Rectal smooth muscle tissue (tissue), 1 donor: ENCODE results near the gene TNS3.
"Not testable (repeated sequence)": the region's sequence is repeated elsewhere in the genome, so short reads cannot be mapped to it uniquely, and the experiment has no call there.

Source experiments
- H3K27ac ChIP-seq: one replicate; pipeline ENCODE4 v1.7.0; 2013; ENCODE audit warnings: low read depth, low read length, inconsistent platforms
- H3K27me3 ChIP-seq: one replicate; pipeline ENCODE4 v1.7.0; 2013; ENCODE audit warnings: low read length; ENCODE audit not compliant: control insufficient read depth, insufficient read depth
- H3K36me3 ChIP-seq: one replicate; pipeline ENCODE4 v1.7.0; 2013; ENCODE audit warnings: low read length; ENCODE audit not compliant: control insufficient read depth, insufficient read depth
- H3K4me1 ChIP-seq: one replicate; pipeline ENCODE4 v1.7.0; 2013; ENCODE audit warnings: low read length; ENCODE audit not compliant: control insufficient read depth, insufficient read depth
- H3K4me3 ChIP-seq: one replicate; pipeline ENCODE4 v1.7.0; 2013; ENCODE audit warnings: low read length
- H3K9ac ChIP-seq: one replicate; pipeline ENCODE4 v1.7.0; 2013; ENCODE audit warnings: low read length

The TNS3 gene

GRCh38 chr7:47600199-47601118, 18.5 kb upstream of the TNS3 start:
- H3K27me3 ChIP-seq = no peaks in the 10 kb centered on the region
- no peaks in the 10 kb centered on the region for H3K36me3 ChIP-seq
- H3K4me3 ChIP-seq = no peak overlapping the region
- H3K4me1 ChIP-seq = peaks cover 14% of the 10 kb centered on the region
- H3K9ac ChIP-seq = no peak overlapping the region
- no peak overlapping the region for H3K27ac ChIP-seq

GRCh38 chr7:47597379-47597778, 15.5 kb upstream of the TNS3 start:
- Histone ChIP-seq H3K9ac (no peak overlapping the region), H3K36me3 (no peaks in the 10 kb centered on the region), H3K4me1 (peaks cover 4% of the 10 kb centered on the region), H3K27me3 (no peaks in the 10 kb centered on the region), H3K27ac (no peak overlapping the region), H3K4me3 (no peak overlapping the region)

DNA sequence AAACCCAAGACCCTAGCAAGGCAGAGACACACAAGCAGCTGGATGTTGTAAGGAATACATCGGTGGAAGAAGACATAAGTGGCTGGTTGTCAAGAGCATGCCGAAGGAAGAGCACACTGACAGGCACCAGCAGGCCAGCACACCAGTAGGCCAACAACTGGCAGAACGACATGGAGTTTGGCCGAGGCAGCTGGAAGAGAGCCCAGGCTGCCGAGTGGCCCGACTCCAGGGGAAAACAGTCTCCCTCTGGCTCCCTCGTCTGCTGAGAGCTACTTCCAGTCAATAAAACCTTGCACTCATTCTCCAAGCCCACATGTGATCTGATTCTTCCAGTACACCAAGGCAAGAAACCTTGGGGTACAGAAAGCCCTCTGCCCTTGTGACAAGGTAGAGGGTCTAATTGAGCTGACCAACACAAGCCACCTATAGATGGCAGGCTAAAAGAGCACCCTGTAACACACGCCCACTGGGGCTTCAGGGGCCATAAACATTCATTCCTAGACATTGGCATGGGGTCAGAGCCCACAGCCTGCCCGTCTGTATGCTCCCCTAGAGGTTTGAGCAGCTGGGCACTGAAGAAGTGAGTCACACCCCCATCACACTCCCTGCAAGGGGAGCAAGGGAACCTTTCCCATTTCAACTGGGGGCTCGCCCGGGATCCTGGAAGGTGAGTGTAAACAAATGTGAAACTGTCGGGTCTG, 14.7 kb upstream of the TNS3 start:
- H3K4me1 ChIP-seq = peaks cover 8% of the 10 kb centered on the region
- H3K9ac ChIP-seq = no peak overlapping the region
- H3K36me3 ChIP-seq = no peaks in the 10 kb centered on the region
- peak overlapping the region; percentile 57 for H3K27ac ChIP-seq
- H3K4me3 ChIP-seq = no peak overlapping the region
- H3K27me3 ChIP-seq = no peaks in the 10 kb centered on the region

DNA sequence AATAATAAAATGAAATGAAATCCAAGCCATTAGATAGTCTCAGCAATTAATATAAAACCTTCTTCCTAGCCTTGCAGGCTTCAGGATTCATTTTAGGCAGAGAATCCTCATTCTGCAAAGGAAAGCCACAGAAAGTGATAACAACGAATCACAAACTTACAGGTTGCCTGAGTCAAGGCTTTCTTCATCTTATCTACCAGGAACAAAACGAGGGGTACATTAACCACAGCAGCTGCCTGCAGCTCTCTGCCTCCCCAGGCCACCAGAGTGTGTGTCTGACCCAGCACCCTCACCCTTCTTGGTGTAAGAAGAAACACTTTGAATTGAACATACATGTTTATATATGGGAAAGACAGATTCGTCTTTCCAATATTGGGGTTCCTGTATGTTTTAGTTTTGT, 12.5 kb upstream of the TNS3 start:
- Histone ChIP-seq H3K4me3 (no peak overlapping the region), H3K4me1 (peaks cover 9% of the 10 kb centered on the region), H3K9ac (no peak overlapping the region), H3K27me3 (no peaks in the 10 kb centered on the region), H3K36me3 (no peaks in the 10 kb centered on the region), H3K27ac (no peak overlapping the region)

GRCh38 chr7:47591655-47592572, 10.0 kb upstream of the TNS3 start:
- no peak overlapping the region for H3K4me3 ChIP-seq

DNA sequence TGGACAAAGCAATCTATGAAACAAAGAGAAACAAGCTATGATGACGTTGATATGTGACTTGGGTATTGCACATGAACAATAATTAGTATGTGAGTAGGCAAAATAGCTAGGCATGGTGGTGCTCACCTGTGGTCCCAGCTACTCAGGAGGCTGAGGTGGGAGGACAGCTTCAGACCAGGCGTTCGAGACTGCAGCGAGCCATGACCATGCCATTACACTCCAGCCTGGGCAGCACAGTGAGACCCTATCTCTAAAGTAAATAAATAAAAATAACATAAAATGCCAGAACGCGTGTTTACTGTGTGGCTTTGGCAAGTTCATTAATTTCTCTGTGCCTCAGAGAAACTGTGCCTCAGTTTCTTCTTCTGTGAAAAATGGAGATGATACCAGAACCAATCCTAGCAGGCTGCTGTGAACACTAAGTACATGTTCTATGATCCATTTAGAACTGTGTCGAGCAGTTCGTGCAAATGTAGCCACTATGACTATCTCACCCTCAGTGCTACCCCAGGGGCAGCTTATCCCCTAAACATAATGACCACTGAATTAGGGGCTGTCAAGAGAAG, 9.3 kb upstream of the TNS3 start:
- no peak overlapping the region for H3K9ac ChIP-seq
- peaks cover 4% of the 10 kb centered on the region for H3K4me1 ChIP-seq
- H3K36me3 ChIP-seq = no peaks in the 10 kb centered on the region
- no peaks in the 10 kb centered on the region for H3K27me3 ChIP-seq
- H3K27ac ChIP-seq = no peak overlapping the region
- H3K4me3 ChIP-seq = no peak overlapping the region

More at GRCh38 chr7:47591655-47592572, 10.0 kb upstream of the TNS3 start:
- H3K4me1 ChIP-seq = peaks cover 6% of the 10 kb centered on the region
- no peaks in the 10 kb centered on the region for H3K36me3 ChIP-seq
- H3K27me3 ChIP-seq = no peaks in the 10 kb centered on the region
- no peak overlapping the region for H3K9ac ChIP-seq
- H3K27ac ChIP-seq = no peak overlapping the region

- H3K27ac ChIP-seq, H3K36me3 ChIP-seq, H3K4me1 ChIP-seq, H3K4me3 ChIP-seq, H3K27me3 ChIP-seq, H3K9ac ChIP-seq: not testable (repeated sequence)
These were observed 8.3 kb upstream of the TNS3 start for GRCh38 chr7:47590215-47590614.

GRCh38 chr7:47588704-47589225, 6.9 kb upstream of the TNS3 start:
- H3K4me1 ChIP-seq = peaks cover 6% of the 10 kb centered on the region
- no peak overlapping the region for H3K9ac ChIP-seq
- no peaks in the 10 kb centered on the region for H3K36me3 ChIP-seq
- H3K4me3 ChIP-seq = no peak overlapping the region
- no peak overlapping the region for H3K27ac ChIP-seq
- H3K27me3 ChIP-seq = peaks cover 2% of the 10 kb centered on the region

DNA sequence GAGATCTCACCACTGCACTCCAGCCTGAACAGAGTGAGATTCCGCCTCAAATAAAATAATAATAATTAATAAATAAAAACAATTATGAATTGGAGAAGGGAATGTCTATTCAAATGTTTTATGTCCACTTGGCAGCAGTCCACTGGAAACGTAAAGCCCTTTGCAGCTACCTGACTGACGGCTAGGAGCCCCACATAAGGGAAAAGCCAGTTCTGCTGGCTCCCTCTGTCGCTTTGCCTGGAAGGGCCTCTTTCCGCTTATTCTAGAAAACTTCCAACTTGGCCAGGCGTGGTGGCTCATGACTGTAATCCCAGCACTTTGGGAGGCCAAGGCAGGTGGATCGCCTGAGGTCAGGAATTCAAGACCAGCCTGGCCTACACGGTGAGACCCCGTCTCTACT, 6.1 kb upstream of the TNS3 start:
- Histone ChIP-seq H3K4me3 (no peak overlapping the region), H3K27me3 (peaks cover 2% of the 10 kb centered on the region), H3K9ac (no peak overlapping the region), H3K27ac (no peak overlapping the region), H3K36me3 (no peaks in the 10 kb centered on the region), H3K4me1 (peaks cover 6% of the 10 kb centered on the region)

DNA sequence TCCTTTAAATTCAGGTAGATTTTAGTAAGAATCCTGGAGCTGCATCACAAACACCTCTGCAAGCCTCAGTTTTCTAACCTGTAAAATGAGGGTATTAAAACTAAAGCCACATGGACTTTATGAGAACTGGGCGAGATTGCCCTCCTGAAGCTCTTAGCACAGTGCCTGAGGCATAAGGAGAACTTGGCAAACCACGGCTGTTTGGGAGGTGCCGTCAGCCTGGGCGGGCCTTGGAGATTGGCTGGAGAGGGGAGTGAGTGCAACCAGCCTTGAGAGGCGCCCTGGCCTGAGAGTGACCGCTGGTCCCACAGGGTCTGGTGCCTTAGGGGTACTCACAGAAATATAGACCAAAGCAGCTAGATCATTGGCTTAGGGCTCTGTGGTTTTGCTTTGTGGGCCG, 5.4 kb upstream of the TNS3 start:
- peaks cover 6% of the 10 kb centered on the region for H3K4me1 ChIP-seq
- no peak overlapping the region for H3K4me3 ChIP-seq
- H3K27me3 ChIP-seq = peaks cover 2% of the 10 kb centered on the region
- no peak overlapping the region for H3K9ac ChIP-seq
- H3K27ac ChIP-seq = no peak overlapping the region
- no peaks in the 10 kb centered on the region for H3K36me3 ChIP-seq

DNA sequence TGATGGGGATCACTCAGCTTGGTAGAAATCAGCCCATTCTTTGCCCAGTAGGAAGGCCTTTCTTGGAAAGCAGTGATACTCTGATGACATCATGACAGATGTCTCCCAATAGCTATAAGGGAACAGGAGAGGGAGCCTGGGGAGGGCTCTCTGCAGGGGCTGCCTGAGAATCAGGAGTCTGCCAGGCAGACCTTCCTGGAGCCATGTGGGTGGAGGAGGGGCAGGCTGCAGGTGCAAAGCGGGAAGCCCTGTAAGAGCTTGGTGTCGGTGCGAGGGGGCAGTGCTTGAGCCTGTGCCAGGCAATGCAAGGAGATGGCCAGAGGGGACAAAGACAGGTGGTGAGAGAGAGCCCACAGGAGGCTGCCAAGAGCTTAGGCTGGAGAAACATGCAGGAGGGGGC, 5.0 kb upstream of the TNS3 start:
- no peak overlapping the region for H3K4me3 ChIP-seq
- peaks cover 5% of the 10 kb centered on the region for H3K4me1 ChIP-seq
- no peaks in the 10 kb centered on the region for H3K36me3 ChIP-seq
- H3K27me3 ChIP-seq = peaks cover 2% of the 10 kb centered on the region
- no peak overlapping the region for H3K27ac ChIP-seq
- no peak overlapping the region for H3K9ac ChIP-seq
